ENCODE results near the gene SYTL2.
"Not testable (repeated sequence)": the region's sequence is repeated elsewhere in the genome, so short reads cannot be mapped to it uniquely, and the experiment has no call there.

Gene SYTL2

GRCh38 chr11:85682330-85683305 lies 128.3 kb downstream of the SYTL2 start:
- DNase-seq (ENCODE audit: low spot score): peak; percentile 51

DNA sequence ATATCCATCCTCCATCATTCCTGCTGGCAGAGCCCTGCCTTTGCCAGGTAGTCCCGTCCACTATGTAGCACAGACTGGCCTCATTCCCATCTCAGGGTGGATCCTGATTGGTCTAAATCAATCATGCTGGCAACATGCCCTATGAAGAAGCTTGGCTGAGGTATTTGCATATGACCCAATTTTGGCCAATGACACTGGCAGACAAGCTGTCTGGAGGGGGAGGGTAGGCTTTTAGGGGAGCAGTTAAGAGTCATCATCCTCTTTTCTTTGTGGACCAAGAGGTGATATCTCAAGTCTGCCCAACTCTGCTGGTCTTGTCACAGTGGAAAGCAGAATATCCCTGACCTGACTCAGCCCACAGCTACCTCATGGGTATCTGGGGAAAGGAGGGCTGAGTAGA lies 130.0 kb downstream of the SYTL2 start:
- DNase-seq (ENCODE audit: low spot score): no peak

DNA sequence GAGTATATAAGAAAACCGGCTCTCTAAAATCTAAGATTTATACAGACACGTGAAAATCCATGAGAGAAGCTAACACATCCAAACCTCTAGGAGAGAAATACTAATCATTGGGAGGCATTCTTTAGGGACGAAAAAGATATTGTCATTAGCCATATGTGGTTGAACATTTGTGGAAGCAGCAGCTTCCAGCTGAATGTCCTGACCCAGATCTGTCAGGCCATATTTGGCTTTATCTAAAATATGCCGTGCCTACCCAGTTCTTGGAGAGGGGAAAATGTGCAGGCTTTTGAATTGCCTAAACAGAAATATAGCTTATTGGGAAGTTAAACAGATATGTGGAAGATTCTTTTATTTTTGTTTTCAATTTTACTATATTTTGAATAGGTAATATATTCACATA lies 131.4 kb downstream of the SYTL2 start:
- no peak for DNase-seq (ENCODE audit: low spot score)

- DNase-seq (ENCODE audit: low spot score): no peak
Observed at GRCh38 chr11:85673393-85673792, 137.5 kb downstream of the SYTL2 start.

DNA sequence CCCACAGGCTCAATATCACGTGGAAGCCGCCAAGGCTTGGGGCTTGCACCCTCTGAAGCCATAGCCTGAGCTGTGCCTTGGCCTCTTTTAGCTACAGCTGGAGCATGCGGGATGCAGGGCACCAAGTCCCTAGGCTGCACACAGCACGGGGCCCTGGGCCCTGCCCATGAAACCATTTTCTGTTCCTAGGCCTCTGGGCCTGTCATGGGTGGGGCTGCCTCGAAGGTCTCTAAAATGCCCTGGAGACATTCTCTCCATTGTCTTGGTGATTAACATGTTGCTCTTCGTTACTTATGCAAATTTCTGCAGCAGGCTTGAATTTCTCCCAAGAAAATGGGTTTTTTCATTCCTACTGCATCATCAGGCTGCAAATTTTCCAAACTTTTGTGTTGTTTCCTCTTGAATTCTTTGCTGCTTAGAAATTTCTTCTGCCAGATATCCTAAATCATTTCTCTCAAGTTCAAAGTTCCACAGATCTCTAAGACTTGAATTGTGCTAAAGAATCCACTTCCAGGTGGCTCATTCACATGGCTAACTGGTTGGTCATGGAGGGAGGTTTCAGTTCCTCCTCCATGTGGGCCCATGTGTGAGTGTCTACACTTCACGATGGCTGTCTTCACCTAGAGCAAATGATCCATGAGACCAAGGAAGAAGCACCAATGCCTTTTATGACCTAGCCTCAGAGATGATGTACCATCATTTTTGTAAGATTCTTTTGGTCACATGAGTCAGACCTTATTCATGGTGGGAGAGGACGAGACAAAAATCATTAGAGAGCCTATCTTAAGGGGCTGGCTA lies 138.6 kb downstream of the SYTL2 start:
- DNase-seq (ENCODE audit: low spot score): no peak

GRCh38 chr11:85670949-85671663 lies 139.8 kb downstream of the SYTL2 start:
- DNase-seq (ENCODE audit: low spot score): not testable (repeated sequence)

GRCh38 chr11:85668157-85668556 lies 142.8 kb downstream of the SYTL2 start:
- DNase-seq (ENCODE audit: low spot score): no peak

- DNase-seq (ENCODE audit: low spot score): no peak
Observed at GRCh38 chr11:85666687-85667086, 144.3 kb downstream of the SYTL2 start.

- no peak for DNase-seq (ENCODE audit: low spot score)
Observed at GRCh38 chr11:85665733-85666132, 145.2 kb downstream of the SYTL2 start.

DNA sequence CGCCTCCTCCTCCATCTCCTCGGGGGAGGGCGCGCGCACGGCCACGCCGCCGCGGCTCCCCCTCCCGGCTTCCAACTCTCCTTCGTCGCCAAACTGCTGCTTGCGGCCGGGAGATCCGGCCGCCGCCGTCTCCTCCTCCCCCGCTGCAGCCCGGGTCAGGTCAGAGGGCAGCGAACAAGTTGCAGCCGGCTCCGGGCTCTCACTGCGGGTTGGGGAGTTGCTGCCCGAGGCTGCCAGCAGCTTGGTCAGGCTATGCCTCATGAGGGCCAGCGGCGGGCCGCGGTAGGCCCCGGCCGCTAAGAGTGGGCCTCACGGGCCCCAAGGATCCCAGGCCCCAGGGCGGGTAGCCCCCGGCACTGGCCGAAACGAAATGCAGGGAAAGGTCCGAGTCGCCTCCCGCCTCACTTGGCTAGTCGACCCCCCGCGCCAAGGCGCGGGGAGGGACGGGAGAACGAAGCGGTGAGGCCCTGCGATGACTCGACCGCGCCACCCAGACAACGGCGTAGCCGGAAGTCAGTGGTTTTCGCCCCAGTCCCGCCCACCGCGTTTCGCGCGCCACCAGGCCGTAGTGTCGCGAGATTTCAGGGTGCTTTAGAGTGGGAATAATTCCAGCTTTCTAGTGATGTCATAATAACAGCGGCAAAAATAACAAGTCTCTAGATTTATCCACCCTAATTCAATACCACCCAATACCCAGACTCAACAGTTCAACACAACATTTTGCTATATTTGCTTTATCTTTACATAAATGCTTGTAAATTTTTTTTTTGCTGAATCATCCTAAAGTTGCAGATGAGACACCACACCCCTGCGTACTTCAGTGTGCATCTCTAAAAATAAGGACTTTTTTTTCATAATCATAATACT lies 146.1 kb downstream of the SYTL2 start, which contains the start of gene CREBZF:
Gene CREBZF (minus strand): TSS at position 515 of the 867 bp plus-strand sequence. CDS start 254 bp downstream, at position 261.
- DNase-seq (ENCODE audit: low spot score): peak; percentile 92

DNA sequence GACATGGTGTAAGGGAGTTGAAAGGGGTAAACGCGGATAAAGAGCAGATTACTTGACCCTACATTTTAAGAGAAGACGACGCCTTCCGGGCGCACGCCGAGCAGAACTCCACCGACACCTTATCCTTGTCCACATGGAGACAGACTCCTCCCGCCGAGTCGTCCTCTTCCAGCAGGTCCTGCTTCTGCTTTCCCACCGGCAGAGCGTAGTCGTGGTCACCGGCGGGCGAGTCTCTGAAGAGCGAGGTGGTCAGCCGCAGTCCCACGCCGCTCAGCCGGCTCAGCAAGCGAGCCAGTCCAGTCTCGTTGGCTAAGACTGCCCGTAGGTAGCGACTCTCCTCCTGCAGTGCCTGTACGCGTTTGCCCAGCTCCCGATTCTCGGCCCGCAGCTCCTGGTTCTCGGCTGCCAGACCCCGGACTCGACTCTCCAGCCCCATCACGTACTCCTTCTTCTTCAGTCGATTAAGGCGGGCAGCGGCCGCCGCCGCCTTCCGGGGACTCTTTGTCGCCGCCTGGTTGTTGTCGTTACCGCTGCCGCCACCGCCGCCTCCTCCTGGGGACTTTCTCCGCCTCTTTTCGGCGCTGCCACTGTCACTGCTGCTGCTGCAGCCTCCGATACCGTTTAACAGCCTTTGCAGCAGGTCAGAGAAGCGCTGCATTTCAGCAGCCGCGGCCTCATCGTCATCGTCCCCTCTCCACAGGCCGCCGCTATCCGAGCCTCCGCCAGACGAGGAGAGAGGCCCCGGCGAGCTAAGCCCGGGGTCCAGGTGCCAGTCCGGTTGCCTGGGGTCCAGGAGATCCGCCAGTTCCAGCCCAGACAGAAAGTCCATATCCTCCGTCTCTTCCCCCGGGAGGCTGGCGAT lies 147.0 kb downstream of the SYTL2 start:
- peak; percentile 86 for DNase-seq (ENCODE audit: low spot score)

DNA sequence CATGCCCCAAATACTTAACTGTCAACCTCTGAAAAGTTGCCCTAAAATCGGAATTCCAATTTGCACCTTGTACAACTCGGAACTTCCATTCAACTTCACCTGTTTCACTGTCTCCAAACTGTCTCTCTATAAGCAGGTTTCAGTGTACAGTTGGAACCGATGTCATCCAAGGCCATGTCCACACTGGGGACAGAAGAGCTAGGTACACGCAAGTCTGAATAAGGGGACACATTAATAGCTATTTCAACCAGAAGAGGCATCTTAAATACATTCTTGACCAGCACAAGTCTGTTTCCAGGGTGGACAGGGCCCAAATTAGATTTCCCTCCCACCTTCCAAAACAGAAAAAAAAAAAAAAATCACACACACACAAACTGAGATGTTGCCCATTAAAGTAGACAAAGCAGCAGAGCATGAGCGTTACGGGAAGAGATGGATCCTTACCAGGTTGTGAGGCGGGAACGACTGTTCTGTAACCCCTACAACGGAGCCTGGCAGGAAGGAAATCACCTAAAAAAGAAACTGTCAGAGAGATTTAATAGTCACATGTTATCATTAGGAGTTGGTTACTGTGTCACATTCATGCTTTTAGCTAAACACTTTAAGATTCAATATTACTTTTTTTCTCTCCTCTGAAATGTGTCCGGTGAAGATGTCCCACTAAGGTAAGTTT lies 147.7 kb downstream of the SYTL2 start:
- DNase-seq (ENCODE audit: low spot score): peak; percentile 5

DNA sequence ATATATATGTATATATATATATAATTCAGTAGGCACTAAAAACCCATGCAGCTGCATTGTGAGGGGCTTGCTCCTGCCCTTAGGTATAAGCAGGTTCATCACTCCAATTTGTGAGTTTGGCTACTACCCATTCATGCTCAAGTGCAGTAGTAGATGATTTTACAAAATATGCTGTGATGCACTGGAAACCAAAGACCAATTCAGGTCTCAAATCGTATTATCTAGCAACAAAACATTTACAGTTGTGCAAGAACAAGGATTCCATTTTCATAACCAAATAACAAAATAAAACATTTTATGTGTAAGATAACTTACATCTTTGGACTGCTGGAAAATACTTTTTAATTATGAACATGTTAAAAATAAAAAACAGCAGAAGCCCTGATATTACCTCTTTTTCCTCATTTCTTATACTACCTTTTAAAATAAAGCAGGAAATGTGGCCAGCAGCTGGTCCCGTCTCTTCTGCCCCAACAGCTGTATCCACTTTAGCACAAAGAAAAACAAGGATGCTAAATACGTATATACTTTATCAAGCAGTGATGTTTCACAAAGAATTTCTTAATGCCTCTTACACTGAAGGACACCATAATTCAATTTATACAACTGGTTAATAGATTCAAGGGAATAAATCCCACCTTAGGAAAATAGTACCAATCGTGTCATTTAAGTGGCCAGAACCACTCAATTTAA lies 148.8 kb downstream of the SYTL2 start:
- no peak for DNase-seq (ENCODE audit: low spot score)

DNA sequence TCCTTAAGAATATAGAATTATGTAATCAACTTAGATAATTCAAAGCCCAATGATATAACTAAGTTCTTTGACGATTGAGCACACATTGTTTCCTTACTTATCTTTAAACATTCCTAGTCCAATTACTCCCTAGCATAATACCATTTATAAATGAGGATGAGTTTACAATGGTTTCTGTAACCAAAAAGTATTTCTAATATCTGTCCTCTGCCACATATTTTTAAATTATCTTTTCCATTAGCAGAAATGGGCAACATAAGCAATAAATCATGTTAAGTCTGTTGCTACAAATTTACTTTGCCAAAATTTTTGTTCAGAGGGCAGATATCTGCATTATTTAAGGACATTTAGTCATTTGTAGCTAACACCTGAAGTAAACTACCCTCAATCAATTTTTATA lies 152.8 kb downstream of the SYTL2 start:
- DNase-seq (ENCODE audit: low spot score): no peak

- no peak for DNase-seq (ENCODE audit: low spot score)
Observed at GRCh38 chr11:85656777-85657176, 154.2 kb downstream of the SYTL2 start.

- DNase-seq (ENCODE audit: low spot score): not testable (repeated sequence)
Observed at GRCh38 chr11:85654343-85654742, 156.6 kb downstream of the SYTL2 start.

DNA sequence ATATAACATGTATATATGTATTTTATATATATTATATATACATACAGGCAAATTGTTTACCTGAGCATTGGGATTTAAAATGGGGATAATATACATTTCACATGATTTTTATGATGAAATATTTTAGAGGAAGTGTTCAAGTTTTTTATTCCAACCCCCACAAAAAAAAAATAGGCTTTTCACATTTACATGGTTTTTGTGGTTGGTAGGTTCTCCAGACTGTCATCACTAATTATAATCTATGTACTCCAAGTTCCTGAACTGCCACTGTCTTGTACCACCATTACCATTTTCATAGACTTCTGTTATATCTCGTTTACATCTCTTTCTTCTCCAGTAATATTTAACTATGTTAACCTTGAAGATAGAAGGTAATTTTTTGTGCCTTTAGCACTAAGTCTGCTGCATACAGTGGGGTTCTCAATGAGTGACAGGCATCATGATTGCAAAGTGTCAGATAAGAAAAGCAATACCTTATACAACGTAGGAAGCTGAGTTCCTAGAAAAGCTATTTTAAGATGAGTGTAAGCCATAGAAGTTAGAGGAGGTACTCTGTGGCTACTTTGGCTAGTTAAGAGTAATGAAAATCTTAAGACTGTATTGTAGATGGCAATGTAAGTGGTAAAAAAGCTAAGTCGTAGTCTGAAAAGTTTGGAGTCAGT lies 158.0 kb downstream of the SYTL2 start:
- DNase-seq (ENCODE audit: low spot score): no peak

- no peak for DNase-seq (ENCODE audit: low spot score)
Observed at GRCh38 chr11:85651118-85651517, 159.8 kb downstream of the SYTL2 start.
